Measurements from ENCODE around the gene EMP1.

The EMP1 gene

DNA sequence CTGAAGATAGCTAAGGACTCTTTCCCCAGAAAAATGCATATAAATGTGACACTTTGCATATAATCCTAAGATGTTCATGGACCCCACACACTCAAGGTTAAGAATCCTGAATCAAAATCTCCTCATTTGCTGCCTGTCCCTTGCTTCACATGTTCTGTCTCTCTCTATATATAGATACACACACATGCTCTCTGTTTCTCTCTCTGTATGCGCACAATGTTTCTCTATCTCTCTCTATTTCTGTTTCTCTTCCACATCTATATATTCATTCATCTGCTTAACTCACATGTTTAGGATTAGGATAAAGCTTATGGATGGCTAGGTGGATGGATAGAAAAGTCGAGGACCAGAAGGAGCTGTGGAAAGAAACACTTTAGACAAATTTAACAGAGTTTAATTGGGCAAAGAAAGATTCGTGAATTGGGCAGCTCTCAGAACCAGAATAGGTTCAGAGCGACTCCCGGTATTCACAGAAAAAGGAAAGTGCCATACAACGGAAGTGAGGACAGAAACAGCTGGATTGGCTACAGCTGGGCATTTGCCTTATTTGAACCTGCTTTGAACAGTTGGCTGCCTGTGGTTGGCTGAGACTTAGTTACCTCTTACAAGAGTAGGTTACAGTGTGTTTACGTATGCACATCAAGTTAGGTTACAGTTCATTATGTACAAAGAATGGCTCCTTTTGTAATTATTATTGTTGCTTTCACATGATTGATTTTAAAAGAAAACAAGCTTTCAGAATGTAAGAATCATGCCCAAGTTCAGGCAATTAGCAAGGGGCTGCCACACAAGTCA lies 57.6 kb downstream of the EMP1 start:
- intact Hi-C loops (cut with DNase I; ENCODE audit: low total_unique reads): no loop called here
- peaks cover 0 to 4% of the 10 kb centered on the region in 2 donors for H3K27me3 ChIP-seq
- H3K36me3 ChIP-seq: no peaks in the 10 kb centered on the region
- no peak overlapping the region for H3K4me3 ChIP-seq
- no peak overlapping the region for H3K27ac ChIP-seq
- peaks cover 0 to 5% (median 5%) of the 10 kb centered on the region in 4 donors for H3K4me1 ChIP-seq
- no peaks in the 10 kb centered on the region for H3K9me3 ChIP-seq
- TF ChIP-seq CTCF (IDR thresholded peaks at IDR 0.05): no peak
- no peak for DNase-seq

DNA sequence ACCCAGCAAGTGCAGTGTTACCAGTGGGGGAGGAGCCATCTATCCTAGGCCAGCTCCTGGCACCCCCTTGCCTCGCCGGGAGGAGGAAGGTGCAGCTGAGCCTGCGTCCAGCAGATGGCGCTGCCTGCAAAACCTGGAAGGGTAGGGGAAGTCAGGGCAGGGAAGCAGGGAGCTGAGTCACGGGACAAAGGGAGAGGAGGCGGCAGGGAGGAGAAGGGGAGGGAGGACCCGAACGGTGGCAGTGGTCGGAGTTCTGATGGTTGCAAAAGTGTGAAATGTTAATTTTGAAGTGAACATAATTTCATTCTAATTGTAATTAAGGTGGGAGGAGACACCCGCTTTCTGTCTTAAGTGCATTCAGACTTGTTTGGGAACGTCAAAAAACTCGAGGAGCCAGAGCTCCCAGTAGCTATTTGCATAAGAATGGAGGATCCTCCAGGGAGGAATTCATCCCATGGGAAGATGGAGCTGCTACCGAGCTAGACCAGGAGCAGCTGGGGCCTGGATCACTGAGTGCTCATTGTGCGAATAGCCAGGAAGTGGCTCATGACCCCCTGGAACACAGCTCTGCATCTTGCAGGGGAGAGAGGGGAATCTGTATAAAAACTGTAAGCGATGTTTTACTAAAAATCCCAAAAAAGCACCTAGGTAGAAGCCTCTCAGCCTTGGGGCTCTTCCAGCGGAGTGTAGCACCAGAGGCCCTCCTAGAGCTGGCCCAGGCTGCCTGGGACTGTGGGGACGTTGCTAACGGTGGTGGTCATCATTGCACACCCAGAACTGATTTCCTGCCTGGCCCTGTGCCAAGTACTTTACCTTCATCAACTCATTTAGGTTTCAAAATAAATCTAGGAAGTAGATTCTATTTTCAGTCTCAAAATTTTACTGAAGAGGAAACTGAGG lies 59.5 kb downstream of the EMP1 start:
- peak; percentile 94 to 97 for DNase-seq
- Histone ChIP-seq H3K4me1 (peaks cover 0 to 5% (median 5%) of the 10 kb centered on the region in 4 donors), H3K4me3 (peak overlapping the region; percentile 25 to 44), H3K9me3 (no peaks in the 10 kb centered on the region), H3K27ac (no peak overlapping the region), H3K27me3 (no peaks in the 10 kb centered on the region), H3K36me3 (no peaks in the 10 kb centered on the region)
- peak; percentile 94 for TF ChIP-seq CTCF (IDR thresholded peaks at IDR 0.05)
- intact Hi-C loops (cut with DNase I; ENCODE audit: low total_unique reads): no loop called here

DNA sequence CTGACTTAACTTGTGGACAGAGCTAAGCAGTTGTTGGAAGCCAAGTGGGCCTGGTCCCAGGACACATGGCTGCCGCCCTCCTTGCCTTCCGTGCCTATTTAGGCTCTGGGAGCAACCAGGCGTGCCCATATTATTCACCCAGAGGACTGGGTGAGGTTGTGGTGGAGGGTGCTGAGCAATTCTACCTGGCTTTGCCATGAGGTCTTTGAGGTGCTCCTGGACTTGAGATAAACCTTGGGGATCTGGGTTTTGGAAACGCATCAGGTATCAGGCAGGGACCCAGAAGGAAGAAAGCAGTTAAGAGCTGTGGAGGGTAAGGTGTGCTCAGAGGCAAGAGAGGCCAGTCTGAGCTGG lies 60.1 kb downstream of the EMP1 start:
- TF ChIP-seq CTCF (IDR thresholded peaks at IDR 0.05): no peak
- H3K27me3 ChIP-seq: no peaks in the 10 kb centered on the region
- peaks cover 0 to 5% (median 5%) of the 10 kb centered on the region in 4 donors for H3K4me1 ChIP-seq
- no peak overlapping the region for H3K4me3 ChIP-seq
- H3K27ac ChIP-seq: no peak overlapping the region
- H3K36me3 ChIP-seq: no peaks in the 10 kb centered on the region
- H3K9me3 ChIP-seq: no peaks in the 10 kb centered on the region
- intact Hi-C loops (cut with DNase I; ENCODE audit: low total_unique reads): no loop called here
- DNase-seq: no peak

GRCh38 chr12:13257356-13257875 lies 60.9 kb downstream of the EMP1 start:
- H3K4me1 ChIP-seq: peaks cover 0 to 5% (median 5%) of the 10 kb centered on the region in 4 donors
- DNase-seq: no peak
- H3K27me3 ChIP-seq: no peaks in the 10 kb centered on the region
- TF ChIP-seq CTCF (IDR thresholded peaks at IDR 0.05): no peak
- no peak overlapping the region for H3K4me3 ChIP-seq
- no peak overlapping the region for H3K27ac ChIP-seq
- no peaks in the 10 kb centered on the region for H3K9me3 ChIP-seq
- H3K36me3 ChIP-seq: no peaks in the 10 kb centered on the region
- intact Hi-C loops (cut with DNase I; ENCODE audit: low total_unique reads): no loop called here

DNA sequence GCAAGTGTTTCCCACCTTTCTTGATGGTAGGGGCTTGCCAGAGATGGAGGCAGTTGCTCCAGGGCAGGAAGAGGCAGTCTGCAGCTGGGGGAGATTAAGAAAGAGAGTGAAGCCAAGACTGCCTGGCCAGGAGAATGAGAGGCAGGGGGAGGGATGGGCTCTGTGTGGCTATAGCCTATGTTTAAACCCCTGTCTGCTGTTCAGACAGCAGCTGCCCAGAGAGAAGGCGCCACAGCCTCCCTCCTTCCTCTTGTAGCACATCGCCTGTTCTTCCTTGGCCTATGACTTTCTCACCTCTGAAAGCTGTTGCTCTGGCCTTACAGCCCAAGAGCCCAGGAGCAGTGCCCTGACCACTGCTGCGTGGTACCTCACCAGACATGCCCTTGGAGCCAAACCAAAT lies 61.7 kb downstream of the EMP1 start:
- no peaks in the 10 kb centered on the region for H3K36me3 ChIP-seq
- intact Hi-C loops (cut with DNase I; ENCODE audit: low total_unique reads): no loop called here

More for the DNA sequence above, 61.7 kb downstream of the EMP1 start:
- DNase-seq: no peak
- H3K27me3 ChIP-seq: no peaks in the 10 kb centered on the region
- no peaks in the 10 kb centered on the region for H3K9me3 ChIP-seq
- no peak for TF ChIP-seq CTCF (IDR thresholded peaks at IDR 0.05)
- peaks cover 0 to 5% (median 5%) of the 10 kb centered on the region in 4 donors for H3K4me1 ChIP-seq
- H3K27ac ChIP-seq: no peak overlapping the region
- no peak overlapping the region for H3K4me3 ChIP-seq
